ENCODE measurements around the gene SIRT7.

GRCh38 chr17:81902653-81903414 lies 15.1 kb downstream of the SIRT7 start:
- TF ChIP-seq CTCF (IDR thresholded peaks at IDR 0.05), result no peak
- TF ChIP-seq SMC3 (IDR thresholded peaks at IDR 0.05; ENCODE audit: low read depth, low read length), result no peak
- TF ChIP-seq EP300 (IDR thresholded peaks at IDR 0.05; ENCODE audit: borderline replicate concordance in 1 of 2, low read depth in 1 of 2, low read length in 1 of 2), result no peak
- TF ChIP-seq TAF1 (IDR thresholded peaks at IDR 0.05; ENCODE audit: borderline replicate concordance, low read depth, low read length), result no peak
- no peak for TF ChIP-seq POLR2AphosphoS5 (IDR thresholded peaks at IDR 0.05; ENCODE audit: low read depth, low read length)
- TF ChIP-seq RAD21 (IDR thresholded peaks at IDR 0.05; ENCODE audit: low read length), result no peak
- no peak for TF ChIP-seq FOXJ3 (CRISPR knock-in tag; IDR thresholded peaks at IDR 0.05)
- TF ChIP-seq REST (IDR thresholded peaks at IDR 0.05; ENCODE audit: low read depth, low read length), result no peak
- TF ChIP-seq, protein P1, sequence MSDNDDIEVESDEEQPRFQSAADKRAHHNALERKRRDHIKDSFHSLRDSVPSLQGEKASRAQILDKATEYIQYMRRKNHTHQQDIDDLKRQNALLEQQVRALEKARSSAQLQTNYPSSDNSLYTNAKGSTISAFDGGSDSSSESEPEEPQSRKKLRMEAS (IDR thresholded peaks at IDR 0.05; ENCODE audit: low read depth), result no peak
- TF ChIP-seq SIN3A (IDR thresholded peaks at IDR 0.05; ENCODE audit: borderline replicate concordance, low read depth, low read length), result no peak
